ENCODE measurements around the gene ZXDA. TPM values are rescaled to one million over a fixed set of nuclear protein-coding genes. Genes with fewer than 3 reads are reported as not detected.
"Not testable (repeated sequence)": the region's sequence is repeated elsewhere in the genome, so short reads cannot be mapped to it uniquely, and the experiment has no call there.

ZXDA gene, protein sequence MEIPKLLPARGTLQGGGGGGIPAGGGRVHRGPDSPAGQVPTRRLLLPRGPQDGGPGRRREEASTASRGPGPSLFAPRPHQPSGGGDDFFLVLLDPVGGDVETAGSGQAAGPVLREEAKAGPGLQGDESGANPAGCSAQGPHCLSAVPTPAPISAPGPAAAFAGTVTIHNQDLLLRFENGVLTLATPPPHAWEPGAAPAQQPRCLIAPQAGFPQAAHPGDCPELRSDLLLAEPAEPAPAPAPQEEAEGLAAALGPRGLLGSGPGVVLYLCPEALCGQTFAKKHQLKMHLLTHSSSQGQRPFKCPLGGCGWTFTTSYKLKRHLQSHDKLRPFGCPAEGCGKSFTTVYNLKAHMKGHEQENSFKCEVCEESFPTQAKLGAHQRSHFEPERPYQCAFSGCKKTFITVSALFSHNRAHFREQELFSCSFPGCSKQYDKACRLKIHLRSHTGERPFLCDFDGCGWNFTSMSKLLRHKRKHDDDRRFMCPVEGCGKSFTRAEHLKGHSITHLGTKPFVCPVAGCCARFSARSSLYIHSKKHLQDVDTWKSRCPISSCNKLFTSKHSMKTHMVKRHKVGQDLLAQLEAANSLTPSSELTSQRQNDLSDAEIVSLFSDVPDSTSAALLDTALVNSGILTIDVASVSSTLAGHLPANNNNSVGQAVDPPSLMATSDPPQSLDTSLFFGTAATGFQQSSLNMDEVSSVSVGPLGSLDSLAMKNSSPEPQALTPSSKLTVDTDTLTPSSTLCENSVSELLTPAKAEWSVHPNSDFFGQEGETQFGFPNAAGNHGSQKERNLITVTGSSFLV
- 4.0 and 5.7 TPM in 2 replicates for total RNA-seq (2014; rRNA removed; shearing (Covaris generic))

DNA sequence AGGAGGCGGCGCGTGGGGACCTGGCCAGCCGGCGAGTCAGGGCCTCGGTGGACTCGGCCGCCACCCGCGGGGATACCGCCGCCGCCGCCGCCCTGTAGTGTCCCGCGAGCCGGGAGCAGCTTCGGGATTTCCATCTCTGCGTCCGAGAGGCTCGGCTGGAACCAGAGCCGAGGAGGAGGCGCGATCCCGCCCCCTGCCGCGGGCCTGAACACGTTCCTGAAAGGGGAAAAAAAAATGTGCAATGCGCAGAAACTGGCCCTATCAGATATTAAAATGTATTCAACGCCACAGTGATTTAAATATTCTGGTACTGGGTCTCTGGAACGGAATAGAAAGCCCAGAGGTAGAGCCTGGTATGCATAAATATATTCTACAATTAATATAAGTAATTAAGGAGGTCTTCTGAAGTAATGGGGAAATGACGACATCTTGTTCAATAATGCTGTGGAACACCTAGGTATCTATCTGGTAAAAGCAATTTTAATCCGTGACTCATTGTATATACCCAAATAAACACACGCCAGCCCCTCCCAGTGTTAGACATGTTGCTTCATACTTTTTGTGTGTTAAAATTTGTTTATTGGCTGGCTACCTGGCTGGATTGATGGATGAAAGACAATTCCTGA, at the start of gene ZXDA:
Gene ZXDA (minus strand): TSS at position 172 of the 626 bp plus-strand sequence. CDS start 38 bp downstream, at position 134.
- DNase-seq (ENCODE audit: low spot score): not testable (repeated sequence)

DNA sequence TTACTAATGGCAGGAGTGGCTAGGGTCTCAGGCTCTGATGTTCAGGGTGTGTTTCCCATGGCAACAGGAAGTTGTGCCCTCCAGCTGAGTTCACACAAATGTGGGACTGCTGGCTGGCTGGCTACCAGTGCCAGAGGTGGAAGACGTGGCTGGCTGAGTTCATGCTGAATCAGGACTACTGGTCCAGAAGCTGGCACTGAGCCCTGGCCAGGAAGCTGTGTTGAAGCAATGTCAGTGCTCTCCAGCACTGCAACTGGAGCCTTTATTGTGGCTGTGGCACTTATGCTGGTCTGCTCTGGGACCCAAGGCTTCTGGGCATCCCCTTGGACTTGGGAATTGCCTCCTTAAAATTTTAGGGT, 42.0 kb upstream of the ZXDA start:
- no peak for DNase-seq (ENCODE audit: low spot score)

DNA sequence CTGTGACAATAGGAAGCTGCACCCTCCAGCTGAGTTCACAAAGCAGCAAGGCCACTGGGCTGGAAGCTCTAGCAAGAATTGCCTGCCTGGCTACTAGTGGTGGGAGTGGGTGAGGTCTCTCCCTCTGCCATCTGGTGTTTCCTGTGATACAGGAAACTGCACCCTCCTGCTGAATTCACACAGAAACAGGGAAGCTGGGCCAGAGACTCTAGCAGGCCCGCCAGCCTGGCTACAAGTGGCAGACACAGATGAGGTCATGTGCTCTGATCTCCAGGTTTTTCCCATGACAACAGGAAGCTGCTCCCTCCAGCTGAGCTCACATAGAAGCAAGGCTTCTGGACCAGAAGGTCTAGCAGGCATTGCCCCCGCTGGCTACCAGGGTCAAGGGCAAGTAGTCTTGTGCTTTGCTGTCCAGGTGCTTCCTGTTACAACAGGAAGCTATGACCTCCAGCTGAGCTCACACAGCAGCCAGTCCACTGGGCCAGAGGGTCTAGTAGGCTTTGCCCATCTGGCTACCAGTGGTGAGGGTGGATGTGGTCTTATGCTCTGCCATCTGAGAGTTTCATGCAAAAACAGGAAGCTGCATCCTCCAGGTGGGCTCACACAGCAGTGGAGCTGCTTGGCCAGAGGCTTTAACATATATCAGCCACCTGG, 41.5 kb upstream of the ZXDA start:
- DNase-seq (ENCODE audit: low spot score): no peak

DNA sequence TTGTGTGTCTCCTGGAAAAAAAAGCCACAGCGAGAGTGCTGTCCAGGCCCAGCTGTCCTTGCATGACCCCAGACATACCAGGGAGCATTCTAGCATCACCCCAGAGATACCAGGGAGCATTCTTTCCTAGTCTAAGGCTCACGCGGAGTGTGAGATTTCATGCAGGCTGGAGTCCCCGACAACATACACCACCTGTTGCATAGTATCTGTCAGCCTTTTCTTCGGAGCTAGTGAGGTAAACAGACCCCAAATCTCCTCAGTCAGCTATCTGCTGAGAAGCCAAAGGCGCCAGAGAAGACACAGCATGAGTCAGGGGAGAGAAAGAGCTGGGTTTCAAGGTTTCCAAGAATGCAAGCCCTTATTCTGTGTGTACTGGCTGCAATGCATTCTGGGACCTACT, 23.1 kb upstream of the ZXDA start:
- DNase-seq (ENCODE audit: low spot score): no peak

DNA sequence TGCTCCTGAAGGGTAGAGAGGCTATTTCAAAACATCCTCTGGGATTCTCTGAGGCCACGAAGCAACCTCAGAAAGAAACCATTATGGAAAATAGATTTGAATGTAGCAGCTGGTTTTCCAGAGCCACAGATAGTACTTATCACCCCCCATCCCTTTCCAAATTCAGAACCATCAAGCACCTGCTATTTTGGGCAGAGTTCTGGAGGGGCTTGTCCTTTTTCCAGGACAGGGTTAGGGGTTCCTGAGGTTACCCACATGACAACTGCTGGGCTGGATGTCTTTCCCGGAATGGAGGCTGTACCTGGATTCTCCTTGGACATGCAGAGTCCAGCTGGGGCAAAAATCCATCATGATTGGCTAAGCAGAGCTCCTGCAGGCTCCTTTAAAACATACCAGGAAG, 22.0 kb upstream of the ZXDA start:
- no peak for DNase-seq (ENCODE audit: low spot score)

DNA sequence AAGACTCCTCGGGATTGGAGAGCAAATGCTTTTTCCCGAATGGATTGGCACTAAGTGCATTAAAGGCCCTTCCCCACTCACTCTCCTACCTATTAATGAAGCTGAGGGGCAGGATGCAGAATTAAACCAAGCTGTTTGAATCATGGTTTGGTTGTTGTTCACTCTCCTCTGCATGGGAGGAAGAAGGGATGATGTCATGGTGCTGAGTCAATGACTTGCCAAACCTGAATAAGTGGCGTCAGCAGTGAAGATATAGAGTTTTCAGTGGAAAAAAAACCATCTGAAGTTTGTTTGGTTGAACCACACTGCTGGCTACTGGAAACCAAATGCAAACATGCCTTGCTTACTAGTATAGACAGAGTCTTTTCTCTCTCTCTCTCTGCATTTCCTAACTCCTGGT, 19.8 kb upstream of the ZXDA start:
- DNase-seq (ENCODE audit: low spot score): no peak

DNA sequence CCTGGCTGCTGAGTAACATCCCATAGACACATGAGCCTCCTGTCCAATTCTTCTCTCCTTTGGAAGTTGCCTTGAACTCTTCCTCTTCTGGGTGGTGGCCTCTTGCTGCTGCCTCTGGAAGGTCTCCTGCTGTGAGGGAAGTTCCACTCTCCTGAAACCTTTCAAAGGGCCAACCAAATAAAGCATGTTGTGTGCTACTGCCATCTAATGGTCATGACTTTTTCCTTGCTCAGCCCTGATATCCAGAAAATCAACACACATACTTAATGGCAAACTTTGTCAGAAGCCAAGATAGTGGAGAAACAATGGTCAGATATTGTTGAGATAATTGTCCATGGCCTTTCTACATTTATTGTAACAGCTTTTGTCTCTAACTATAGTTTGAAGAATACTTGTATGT, 19.1 kb upstream of the ZXDA start:
- DNase-seq (ENCODE audit: low spot score): peak; percentile 16

DNA sequence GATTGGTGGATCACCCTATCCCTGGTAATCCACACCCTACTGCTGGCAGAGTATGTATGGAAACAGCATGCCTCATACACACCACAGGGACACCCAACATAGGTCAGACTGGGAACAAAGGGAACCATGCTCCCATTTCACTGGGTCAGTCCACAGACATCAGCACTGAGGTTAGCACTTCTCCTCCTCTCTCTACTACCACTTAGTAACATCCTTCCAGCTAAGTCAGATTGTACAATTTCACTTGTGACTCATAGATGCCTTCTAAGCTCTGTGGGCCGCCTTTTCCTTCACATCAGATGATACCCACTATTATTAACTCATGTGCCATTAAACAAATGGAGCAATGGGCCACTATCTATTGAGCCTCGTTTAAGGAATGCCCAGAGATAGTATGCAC, 15.5 kb upstream of the ZXDA start:
- DNase-seq (ENCODE audit: low spot score): no peak

DNA sequence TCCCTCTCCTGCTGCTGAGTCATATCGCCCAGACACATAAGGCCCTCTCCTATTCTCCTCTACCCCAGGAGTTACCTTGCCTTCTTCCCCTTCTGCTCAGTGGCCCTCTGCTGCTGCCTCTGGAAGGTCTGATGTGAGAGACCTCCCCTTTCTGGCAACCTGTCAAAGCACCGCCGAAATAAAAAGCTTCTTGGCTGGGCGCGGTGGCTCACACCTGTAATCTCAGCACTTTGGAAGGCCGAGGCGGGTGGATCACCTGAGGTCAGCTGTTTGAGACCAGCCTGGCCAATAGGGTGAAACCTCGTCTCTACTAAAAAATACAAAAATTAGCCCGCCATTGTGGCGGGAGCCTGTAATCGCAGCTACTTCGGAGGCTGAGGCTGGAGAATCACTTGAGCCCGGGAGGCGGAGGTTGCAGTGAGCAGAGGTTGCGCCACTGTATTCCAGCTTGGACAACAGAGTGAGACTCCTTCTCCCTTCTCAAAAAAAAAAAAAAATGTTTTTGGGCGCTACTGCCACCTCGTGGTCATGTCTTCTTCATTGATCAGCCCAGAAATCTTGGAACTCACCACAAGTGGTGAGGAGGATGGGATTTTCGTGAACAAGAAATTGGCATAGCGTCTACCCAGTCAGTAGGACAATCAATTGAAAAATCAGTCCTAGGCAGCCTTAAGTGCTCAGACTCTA, 8.6 kb upstream of the ZXDA start:
- DNase-seq (ENCODE audit: low spot score): no peak

DNA sequence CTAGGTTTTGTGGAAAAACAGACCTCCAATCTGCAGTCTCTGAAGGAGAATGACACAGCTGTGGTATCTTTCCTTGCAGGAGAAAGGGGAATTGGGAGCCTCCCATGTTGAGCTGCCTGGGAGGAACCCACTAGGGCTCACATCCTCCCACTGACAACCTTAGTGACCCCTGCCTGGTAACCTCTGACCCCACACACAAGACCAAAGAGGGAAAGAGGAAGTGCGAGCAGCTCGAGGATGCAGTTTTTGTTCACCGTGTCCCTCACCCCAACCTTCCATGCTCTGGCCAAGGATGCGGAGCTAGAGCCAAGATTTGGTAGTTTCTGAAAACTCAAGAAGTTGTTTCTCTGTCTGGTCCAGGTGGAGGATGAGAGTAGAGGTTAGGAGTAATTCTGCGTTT, 5.4 kb upstream of the ZXDA start:
- no peak for DNase-seq (ENCODE audit: low spot score)

DNA sequence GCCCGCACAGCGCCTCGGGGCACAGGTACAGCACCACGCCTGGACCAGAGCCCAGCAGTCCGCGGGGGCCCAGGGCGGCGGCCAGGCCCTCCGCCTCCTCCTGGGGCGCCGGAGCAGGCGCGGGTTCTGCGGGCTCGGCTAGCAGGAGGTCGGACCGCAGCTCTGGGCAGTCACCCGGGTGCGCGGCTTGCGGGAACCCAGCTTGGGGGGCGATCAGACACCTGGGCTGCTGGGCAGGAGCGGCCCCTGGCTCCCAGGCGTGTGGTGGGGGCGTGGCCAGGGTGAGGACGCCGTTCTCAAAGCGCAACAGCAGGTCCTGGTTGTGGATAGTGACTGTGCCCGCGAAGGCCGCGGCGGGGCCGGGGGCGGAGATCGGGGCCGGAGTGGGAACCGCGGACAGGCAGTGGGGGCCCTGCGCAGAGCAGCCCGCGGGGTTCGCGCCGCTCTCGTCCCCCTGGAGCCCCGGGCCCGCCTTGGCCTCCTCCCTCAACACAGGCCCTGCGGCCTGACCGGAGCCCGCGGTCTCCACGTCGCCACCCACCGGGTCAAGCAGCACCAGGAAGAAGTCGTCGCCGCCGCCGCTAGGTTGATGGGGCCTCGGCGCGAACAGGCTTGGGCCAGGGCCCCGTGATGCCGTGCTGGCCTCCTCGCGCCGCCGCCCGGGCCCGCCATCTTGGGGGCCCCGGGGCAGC, 517 bp downstream of the ZXDA start:
- not testable (repeated sequence) for DNase-seq (ENCODE audit: low spot score)

DNA sequence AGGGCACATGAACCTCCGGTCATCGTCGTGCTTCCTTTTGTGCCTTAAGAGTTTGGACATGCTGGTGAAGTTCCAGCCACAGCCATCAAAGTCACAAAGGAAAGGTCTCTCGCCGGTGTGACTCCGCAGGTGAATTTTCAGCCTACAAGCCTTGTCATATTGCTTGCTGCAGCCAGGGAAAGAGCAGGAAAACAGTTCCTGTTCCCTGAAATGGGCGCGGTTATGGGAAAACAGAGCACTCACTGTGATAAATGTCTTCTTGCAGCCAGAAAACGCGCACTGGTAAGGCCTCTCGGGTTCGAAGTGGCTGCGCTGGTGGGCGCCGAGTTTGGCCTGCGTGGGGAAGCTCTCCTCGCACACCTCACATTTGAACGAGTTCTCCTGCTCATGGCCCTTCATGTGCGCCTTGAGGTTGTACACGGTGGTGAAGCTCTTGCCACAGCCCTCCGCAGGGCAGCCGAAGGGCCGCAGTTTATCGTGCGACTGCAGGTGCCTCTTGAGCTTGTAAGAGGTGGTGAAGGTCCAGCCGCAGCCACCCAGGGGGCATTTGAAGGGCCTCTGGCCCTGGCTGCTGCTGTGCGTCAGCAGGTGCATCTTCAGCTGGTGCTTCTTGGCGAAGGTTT, 1.2 kb downstream of the ZXDA start:
- DNase-seq (ENCODE audit: low spot score): not testable (repeated sequence)

DNA sequence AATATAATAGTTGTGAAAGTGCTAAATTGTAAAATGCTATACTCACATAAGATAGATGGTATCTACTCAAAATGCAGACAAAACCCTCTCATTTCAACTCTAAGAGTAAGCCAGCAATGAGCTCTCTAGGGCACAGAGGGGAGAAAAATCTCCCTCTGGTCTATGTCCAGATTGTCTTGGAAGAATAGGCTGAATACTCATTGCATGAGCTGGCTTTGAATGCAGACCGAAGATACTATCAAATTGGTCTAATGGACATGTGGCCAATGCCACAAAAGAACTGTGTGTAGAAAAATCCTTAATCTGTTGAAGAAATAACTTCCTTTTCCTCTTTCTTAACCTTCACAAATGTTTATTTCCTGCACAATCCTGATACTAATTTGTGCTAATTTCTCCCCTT, 3.5 kb downstream of the ZXDA start:
- peak; percentile 16 for DNase-seq (ENCODE audit: low spot score)

DNA sequence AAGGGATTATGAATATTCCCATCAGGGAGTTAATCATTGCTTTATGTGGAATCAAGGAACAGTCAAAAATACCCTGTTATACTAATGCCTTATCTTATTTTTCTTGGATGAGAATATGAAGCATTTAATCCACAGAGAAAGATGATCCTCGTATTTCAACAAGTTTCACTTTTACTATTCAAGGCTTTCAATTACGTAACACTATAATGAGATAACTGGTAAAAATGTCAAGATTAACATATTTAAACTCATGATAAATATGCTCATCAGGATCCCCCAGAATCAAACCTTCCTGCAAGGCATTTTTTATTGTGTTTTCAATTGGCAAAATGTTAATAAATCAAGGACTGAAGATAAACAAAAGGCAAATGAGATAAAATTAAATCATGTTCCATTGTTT, 5.1 kb downstream of the ZXDA start:
- DNase-seq (ENCODE audit: low spot score): no peak

DNA sequence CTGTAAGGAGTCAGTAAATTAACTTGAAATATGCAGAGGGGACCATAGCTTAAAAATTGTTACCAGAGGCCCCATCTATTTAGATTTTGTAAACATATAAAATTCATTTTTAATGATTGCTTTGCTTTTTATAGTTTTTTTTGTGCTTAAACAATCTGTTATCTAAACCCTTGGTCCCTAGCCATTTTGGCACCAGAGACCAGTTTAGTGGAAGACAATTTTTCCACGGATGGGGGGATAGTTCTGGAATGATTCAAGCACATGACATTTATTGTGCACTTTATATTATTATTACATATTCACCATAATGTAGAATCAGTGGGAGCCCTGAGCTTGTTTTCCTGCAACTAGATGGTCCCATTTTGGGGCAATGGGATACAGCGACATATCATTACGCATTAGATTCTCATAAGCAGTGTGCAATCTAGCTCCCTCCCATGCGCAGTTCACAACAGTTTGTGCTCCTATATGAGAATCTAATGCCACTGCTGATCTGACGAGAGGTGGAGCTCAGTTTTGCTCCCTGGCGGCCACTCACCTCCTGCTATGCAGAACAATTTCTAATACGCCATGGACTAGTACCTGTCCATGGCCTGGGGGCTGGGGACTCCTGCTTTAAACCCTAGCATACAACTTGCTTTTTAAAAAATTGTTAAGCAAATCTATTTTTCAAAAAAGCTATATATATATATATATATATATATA, 5.9 kb downstream of the ZXDA start:
- no peak for DNase-seq (ENCODE audit: low spot score)

DNA sequence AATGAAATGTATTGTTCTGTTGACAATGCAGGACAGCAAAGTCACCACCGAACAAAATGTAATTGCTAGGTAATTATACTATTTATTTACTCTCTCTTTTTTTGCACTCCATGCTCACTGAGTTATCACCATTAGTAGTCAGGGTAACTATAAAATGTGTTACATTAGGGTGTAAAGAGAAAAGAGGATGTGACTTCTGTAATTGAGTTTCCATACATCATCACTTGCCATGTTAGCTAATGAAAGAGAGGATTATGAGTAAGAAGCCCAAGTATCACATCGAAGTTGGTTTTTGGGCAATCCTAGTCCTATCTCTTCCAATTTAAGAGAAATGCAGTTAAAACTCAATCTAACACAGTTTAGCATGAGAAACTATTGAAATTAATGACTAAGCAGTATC, 7.6 kb downstream of the ZXDA start:
- DNase-seq (ENCODE audit: low spot score): no peak

DNA sequence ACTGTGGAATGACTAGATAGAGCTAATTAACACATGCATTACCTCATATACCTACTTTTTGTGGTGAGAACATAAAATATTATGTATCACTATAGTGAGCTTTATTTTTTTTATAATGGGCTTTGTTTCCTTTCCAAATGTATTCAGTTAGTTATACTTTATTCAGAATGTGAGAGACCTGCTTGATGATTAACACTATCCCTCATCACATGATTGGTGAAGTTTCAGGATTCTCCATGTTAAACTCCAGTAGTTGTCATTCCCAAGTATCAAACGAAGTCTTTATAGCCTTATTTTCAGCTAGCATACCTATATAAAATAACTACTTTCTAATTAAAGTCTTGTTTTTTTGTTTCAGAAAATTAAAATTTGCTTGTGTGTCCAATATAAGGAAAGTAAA, 8.8 kb downstream of the ZXDA start:
- no peak for DNase-seq (ENCODE audit: low spot score)

DNA sequence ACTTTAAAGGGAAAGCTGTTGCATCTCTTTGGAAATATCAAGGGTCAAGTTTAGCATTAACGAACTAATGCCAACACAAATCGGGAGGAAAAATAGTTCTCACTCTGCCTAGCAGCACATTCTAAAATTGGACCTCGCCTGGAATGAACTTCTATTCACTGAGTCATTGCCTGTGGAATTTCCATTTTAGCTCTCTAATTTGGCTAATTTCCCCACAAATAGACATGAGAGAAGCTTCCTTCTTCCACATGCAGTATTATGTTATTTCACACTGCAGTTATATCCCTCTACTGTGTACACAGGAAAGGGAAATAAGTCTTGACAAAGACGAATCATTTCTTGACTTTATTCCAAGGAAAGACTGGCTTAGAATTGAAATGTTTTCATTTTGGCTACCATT, 9.3 kb downstream of the ZXDA start:
- DNase-seq (ENCODE audit: low spot score): peak; percentile 29

DNA sequence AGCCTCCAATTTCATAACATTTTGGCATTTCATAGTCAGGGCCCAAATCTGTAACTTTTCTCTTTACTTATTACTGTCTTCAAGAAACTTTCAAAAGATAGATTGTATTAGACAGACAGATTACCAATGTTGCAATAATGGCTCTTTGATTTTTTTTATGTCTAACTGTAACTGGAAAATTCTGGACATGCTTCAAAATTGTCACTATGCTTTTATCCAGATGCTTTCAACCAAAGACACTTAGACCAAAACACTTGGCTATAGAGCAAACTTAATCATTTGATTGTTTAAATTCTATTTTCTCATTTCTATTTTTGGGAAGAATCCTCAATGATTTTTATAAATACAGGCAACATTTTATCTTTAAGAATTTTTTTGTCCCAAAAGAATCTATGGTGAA, 10.4 kb downstream of the ZXDA start:
- DNase-seq (ENCODE audit: low spot score): no peak

DNA sequence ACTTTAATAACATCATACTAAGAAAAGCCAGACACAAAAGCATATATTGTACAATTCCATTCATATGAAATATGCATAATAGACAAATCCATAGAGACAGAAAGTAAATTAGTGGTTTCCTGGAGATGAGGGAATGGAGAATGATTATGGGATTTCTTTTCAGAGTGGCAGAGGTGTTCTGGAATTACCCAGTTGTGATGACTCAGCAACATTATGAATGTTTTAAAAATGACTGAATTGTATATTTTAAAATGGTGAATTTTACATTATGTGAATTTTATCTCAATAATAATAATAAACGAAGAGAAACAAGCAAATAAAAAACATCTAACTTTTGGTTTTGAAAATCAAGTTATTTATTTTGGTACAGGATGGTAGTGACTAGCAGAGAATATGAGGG, 11.2 kb downstream of the ZXDA start:
- DNase-seq (ENCODE audit: low spot score): no peak

Data from A172 (cell line).